Neural cell (in vitro differentiated cells): ENCODE results near the gene HLA-G. TPM values are rescaled to one million over a fixed set of nuclear protein-coding genes. Genes with fewer than 3 reads are reported as not detected.

Experiments used
- H2AFZ ChIP-seq: fragments of 200-600, 300-800 bp; sonication (generic), shearing (Covaris generic); 2 replicates; pipeline ENCODE4 v1.6.0; 2014; ENCODE audit warnings: low read depth, mild to moderate bottlenecking, antibody characterized with exemption, low read length, moderate library complexity
- H3F3A ChIP-seq: fragments of 200-600 bp; shearing (Covaris generic); 2 replicates; pipeline ENCODE4 v1.6.1; 2016; ENCODE audit warnings: mild to moderate bottlenecking, moderate library complexity, mixed read lengths, antibody characterized with exemption, low read length; ENCODE audit not compliant: insufficient read depth, poor library complexity, severe bottlenecking
- H3K27ac ChIP-seq: fragments of 200-600, 300-800 bp; sonication (generic), shearing (Covaris generic); 2 replicates; pipeline ENCODE4 v1.5.1; 2014; ENCODE audit warnings: mild to moderate bottlenecking, low read length, moderate library complexity
- H3K27me3 ChIP-seq: fragments of 300-800, 200-600 bp; sonication (generic), shearing (Covaris generic); 2 replicates; pipeline ENCODE4 v1.6.0; 2014; ENCODE audit warnings: mild to moderate bottlenecking, low read depth, low read length, moderate library complexity; ENCODE audit not compliant: insufficient read depth
- H3K36me3 ChIP-seq: fragments of 300-800, 200-600 bp; sonication (generic), shearing (Covaris generic); 2 replicates; pipeline ENCODE4 v1.5.1; 2014; ENCODE audit warnings: mild to moderate bottlenecking, antibody characterized with exemption, low read length, moderate library complexity; ENCODE audit not compliant: insufficient read depth
- H3K4me2 ChIP-seq: fragments of 300-800, 200-600 bp; sonication (generic), shearing (Covaris generic); 2 replicates; pipeline ENCODE4 v1.6.0; 2014; ENCODE audit warnings: mild to moderate bottlenecking, low read length
- H3K4me3 ChIP-seq: fragments of 300-800, 200-600 bp; sonication (generic), shearing (Covaris generic); 2 replicates; pipeline ENCODE4 v1.5.1; 2014; ENCODE audit warnings: mild to moderate bottlenecking, low read length, moderate library complexity
- H3K79me2 ChIP-seq: fragments of 200-600 bp; shearing (Covaris generic); replicated peaks from 2 replicates; pipeline ENCODE4 v1.6.0; 2014; ENCODE audit warnings: mild to moderate bottlenecking, low read length, moderate library complexity; ENCODE audit not compliant: insufficient read depth
- H3K9ac ChIP-seq: fragments of 300-800, 200-600 bp; sonication (generic), shearing (Covaris generic); 2 replicates; pipeline ENCODE4 v1.6.1; 2016; ENCODE audit warnings: mild to moderate bottlenecking, low read length, mixed read lengths
- H3K9me2 ChIP-seq: fragments of 200-600 bp; shearing (Covaris generic); 2 replicates; pipeline ENCODE4 v1.6.1; 2016; ENCODE audit warnings: mild to moderate bottlenecking, low read length, mixed read lengths; ENCODE audit not compliant: insufficient read depth
- H3K9me3 ChIP-seq: fragments of 200-600, 300-800 bp; sonication (generic), shearing (Covaris generic); 2 replicates; pipeline ENCODE4 v1.6.1; 2016; ENCODE audit warnings: mild to moderate bottlenecking, mixed run types, low read length, moderate library complexity, mixed read lengths
- H4K20me1 ChIP-seq: fragments of 200-600 bp; shearing (Covaris generic); 2 replicates; pipeline ENCODE4 v1.6.1; 2016; ENCODE audit warnings: mild to moderate bottlenecking, mixed run types; ENCODE audit not compliant: insufficient read depth
- CTCF ChIP-seq: fragments of 450-650 bp; IDR thresholded peaks from 2 replicates; pipeline ENCODE4 v1.5.1; 2014; ENCODE audit warnings: antibody characterized with exemption, mild to moderate bottlenecking, moderate library complexity; ENCODE audit not compliant: poor library complexity, severe bottlenecking
- EP300 ChIP-seq: fragments of 450-650 bp; conservative IDR thresholded peaks from 2 replicates; pipeline ENCODE4 v1.6.1; 2014; ENCODE audit warnings: antibody characterized with exemption, mild to moderate bottlenecking, moderate library complexity; ENCODE audit not compliant: poor library complexity, severe bottlenecking
- EZH2 ChIP-seq: fragments of 200-600, 300-800 bp; shearing (Covaris generic), sonication (generic); IDR thresholded peaks from 2 replicates; pipeline ENCODE4 v1.6.1; 2014; ENCODE audit warnings: antibody characterized with exemption, low read length, borderline replicate concordance, mild to moderate bottlenecking; ENCODE audit not compliant: insufficient read depth, poor library complexity, severe bottlenecking
- MXI1 ChIP-seq: fragments of 450-650 bp; conservative IDR thresholded peaks from 2 replicates; pipeline ENCODE4 v1.6.1; 2014; ENCODE audit warnings: antibody characterized with exemption, mild to moderate bottlenecking; ENCODE audit not compliant: poor library complexity, severe bottlenecking
- POLR2AphosphoS5 ChIP-seq: IDR thresholded peaks from 2 replicates; pipeline ENCODE4 v1.6.1; 2012
- RAD21 ChIP-seq: fragments of 450-650 bp; conservative IDR thresholded peaks from 2 replicates; pipeline ENCODE4 v1.6.1; 2014; ENCODE audit warnings: antibody characterized with exemption, mild to moderate bottlenecking, moderate library complexity
- REST ChIP-seq: IDR thresholded peaks from 2 replicates; pipeline ENCODE4 v1.6.1; 2012; ENCODE audit warnings: borderline replicate concordance
- SMC3 ChIP-seq: fragments of 450-650 bp; conservative IDR thresholded peaks from 2 replicates; pipeline ENCODE4 v1.6.1; 2014; ENCODE audit warnings: antibody characterized with exemption, mild to moderate bottlenecking, moderate library complexity; ENCODE audit not compliant: poor library complexity
- TAF1 ChIP-seq: IDR thresholded peaks from 2 replicates; pipeline ENCODE4 v1.6.1; 2012; ENCODE audit warnings: low read depth
- polyA plus RNA-seq: library from polyadenylated mRNA; depleted of rRNA; stranded (reverse); fragments of >200 nt; gene quantifications from 2 replicates; pipeline ENCODE4 v1.2.3, GENCODE V29; 2014

HLA-G gene
- polyA plus RNA-seq, 1 donor from 2014 or later, result not detected

- H3K4me3 ChIP-seq, result no peak overlapping the region
- no peak overlapping the region for H3K4me2 ChIP-seq
- no peak overlapping the region for H3K9ac ChIP-seq
- no peak for TF ChIP-seq CTCF
- no peak for TF ChIP-seq RAD21
- no peak for TF ChIP-seq EP300
- no peak for TF ChIP-seq EZH2
- TF ChIP-seq REST, result no peak
- no peak for TF ChIP-seq SMC3
- no peak for TF ChIP-seq MXI1
- TF ChIP-seq POLR2AphosphoS5, result no peak
- no peak for TF ChIP-seq TAF1
- H3K36me3 ChIP-seq, result no peaks in the 10 kb centered on the region
- H3K9me2 ChIP-seq, result no peaks in the 10 kb centered on the region
- no peak overlapping the region for H3K27ac ChIP-seq
- no peaks in the 10 kb centered on the region for H3F3A ChIP-seq
- peaks cover 36% of the 10 kb centered on the region for H3K27me3 ChIP-seq
- no peaks in the 10 kb centered on the region for H3K9me3 ChIP-seq
- no peaks in the 10 kb centered on the region for H4K20me1 ChIP-seq
- no peak overlapping the region for H2AFZ ChIP-seq
- H3K79me2 ChIP-seq, result no peaks in the 10 kb centered on the region
These were observed 38.4 kb upstream of the HLA-G start for GRCh38 chr6:29789176-29789575.

GRCh38 chr6:29790626-29791025 lies 37.0 kb upstream of the HLA-G start:
- Histone ChIP-seq H3K9ac (no peak overlapping the region), H3K27ac (no peak overlapping the region), H4K20me1 (no peaks in the 10 kb centered on the region), H2AFZ (no peak overlapping the region), H3K27me3 (peaks cover 37% of the 10 kb centered on the region), H3K9me3 (no peaks in the 10 kb centered on the region), H3F3A (no peaks in the 10 kb centered on the region), H3K9me2 (no peaks in the 10 kb centered on the region), H3K36me3 (no peaks in the 10 kb centered on the region), H3K4me3 (no peak overlapping the region), H3K4me2 (no peak overlapping the region), H3K79me2 (no peaks in the 10 kb centered on the region)
- TF ChIP-seq REST (no peak), EP300 (no peak), CTCF (no peak), SMC3 (no peak), TAF1 (no peak), EZH2 (no peak)
